IPS-18a (cell line): Measurements from ENCODE around the gene POLD3.
A peak's percentile ranks its signal among the peaks of the same experiment; 100 is the strongest.

ENCODE experiments used
- H3K27ac ChIP-seq: one replicate; pipeline ENCODE4 v1.5.1; 2013; ENCODE audit warnings: low read length
- H3K27me3 ChIP-seq: one replicate; pipeline ENCODE4 v1.6.1; 2013; ENCODE audit warnings: mild to moderate bottlenecking, low read length; ENCODE audit not compliant: control insufficient read depth, insufficient read depth
- H3K36me3 ChIP-seq: one replicate; pipeline ENCODE4 v1.6.1; 2013; ENCODE audit warnings: low read depth, low read length; ENCODE audit not compliant: control insufficient read depth
- H3K4me1 ChIP-seq: one replicate; pipeline ENCODE4 v1.6.1; 2013; ENCODE audit warnings: low read depth, low read length; ENCODE audit not compliant: control insufficient read depth
- H3K4me3 ChIP-seq: one replicate; pipeline ENCODE4 v1.5.1; 2013; ENCODE audit warnings: low read length
- H3K9ac ChIP-seq: one replicate; pipeline ENCODE4 v1.6.1; 2013; ENCODE audit warnings: mild to moderate bottlenecking, low read length, moderate library complexity
- H3K9me3 ChIP-seq: one replicate; pipeline ENCODE4 v1.6.1; 2013; ENCODE audit warnings: low read depth, low read length; ENCODE audit not compliant: control insufficient read depth

Gene POLD3

DNA sequence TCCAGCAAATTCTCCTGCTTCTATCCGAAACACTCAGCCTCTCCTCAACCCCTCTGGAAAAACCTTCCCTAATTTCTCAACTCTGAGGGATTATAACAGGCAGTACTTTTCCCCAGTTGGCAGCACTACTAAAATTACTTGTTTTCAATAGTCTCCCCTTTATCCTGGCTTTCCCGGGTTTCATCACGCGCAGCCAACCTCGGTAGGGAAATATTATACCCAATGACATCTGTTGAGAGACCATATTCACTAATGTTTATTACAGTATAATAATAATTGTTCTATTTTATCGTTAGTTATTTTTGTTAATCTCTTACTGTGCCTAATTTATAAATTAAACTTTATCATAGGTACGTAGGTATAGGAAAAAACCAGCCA, 330 bp upstream of the POLD3 start:
- peak overlapping the region; percentile 25 for H3K9ac ChIP-seq
- no peaks in the 10 kb centered on the region for H3K9me3 ChIP-seq
- H3K27ac ChIP-seq: no peak overlapping the region
- H3K4me1 ChIP-seq: peaks cover 5% of the 10 kb centered on the region
- no peaks in the 10 kb centered on the region for H3K27me3 ChIP-seq
- peak overlapping the region; percentile 100 for H3K4me3 ChIP-seq
- peaks cover 14% of the 10 kb centered on the region for H3K36me3 ChIP-seq

DNA sequence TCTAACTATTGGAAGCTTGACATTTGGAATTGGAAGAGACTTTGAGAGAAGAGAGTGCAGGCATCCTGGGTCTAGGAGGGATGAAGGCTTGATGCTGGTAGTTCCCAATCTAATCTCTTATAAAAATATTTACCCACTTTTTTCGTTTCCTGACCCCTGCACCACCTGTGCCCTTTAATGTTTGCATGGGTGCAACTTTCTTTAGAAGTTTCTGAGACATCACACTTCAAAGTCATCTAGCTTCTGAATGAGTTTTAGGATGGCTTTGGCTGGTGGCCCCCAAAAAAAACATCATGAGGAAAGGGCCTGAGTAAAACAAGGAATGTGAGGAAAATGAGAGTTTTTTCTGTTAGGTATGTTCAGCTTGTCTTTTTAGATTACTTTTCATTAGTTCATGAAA, 1.1 kb downstream of the POLD3 start:
- Histone ChIP-seq H3K4me3 (peak overlapping the region; percentile 100), H3K4me1 (peaks cover 5% of the 10 kb centered on the region), H3K9ac (peak overlapping the region; percentile 99), H3K27ac (peak overlapping the region; percentile 89), H3K27me3 (no peaks in the 10 kb centered on the region), H3K36me3 (peaks cover 20% of the 10 kb centered on the region), H3K9me3 (no peaks in the 10 kb centered on the region)

DNA sequence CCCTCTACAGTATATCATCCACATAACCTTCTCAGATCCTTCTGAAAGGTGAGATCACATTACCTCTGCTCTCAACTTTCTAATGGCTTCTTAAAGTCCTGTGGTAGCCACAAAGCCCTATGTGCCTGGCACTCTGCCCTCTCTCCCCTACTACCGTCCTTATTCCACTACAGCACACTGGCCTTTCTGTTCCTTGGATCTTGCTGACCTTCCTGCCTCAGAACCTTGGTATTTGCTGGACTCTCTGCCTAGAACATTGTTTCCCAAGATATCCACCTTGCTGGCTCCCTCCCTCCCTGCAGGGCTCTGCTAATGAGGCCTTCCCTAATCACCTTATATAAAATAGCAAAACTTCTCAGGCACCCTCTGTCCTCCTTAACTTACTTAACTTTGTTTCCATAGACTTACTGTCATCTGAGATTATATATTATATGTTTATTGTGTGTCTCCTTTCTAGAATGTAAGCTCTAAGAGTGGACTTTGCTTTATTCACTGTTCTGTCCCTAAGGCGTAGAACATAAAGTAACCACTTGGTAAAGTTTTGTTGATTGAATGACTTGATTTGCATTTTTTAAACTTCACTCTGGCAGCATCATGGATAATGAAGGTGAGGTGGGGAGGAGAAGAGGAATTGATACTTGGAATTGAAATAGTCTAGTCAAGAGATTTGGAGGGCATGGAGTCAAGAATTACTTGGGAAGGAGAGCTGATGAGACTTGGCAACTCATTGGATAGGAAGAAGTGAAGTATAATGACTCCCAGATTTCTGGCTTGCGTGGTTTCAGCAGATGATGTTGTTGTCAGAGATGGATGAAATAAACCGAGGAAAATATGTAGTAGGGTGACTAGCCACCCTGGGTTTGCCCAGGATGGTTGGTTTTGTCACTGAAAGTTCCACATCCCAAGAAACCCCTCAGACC, 10.5 kb downstream of the POLD3 start:
- no peaks in the 10 kb centered on the region for H3K9me3 ChIP-seq
- H3K4me1 ChIP-seq: no peaks in the 10 kb centered on the region
- no peak overlapping the region for H3K9ac ChIP-seq
- H3K36me3 ChIP-seq: peaks cover 30% of the 10 kb centered on the region
- H3K27me3 ChIP-seq: no peaks in the 10 kb centered on the region
- no peak overlapping the region for H3K27ac ChIP-seq
- no peak overlapping the region for H3K4me3 ChIP-seq

DNA sequence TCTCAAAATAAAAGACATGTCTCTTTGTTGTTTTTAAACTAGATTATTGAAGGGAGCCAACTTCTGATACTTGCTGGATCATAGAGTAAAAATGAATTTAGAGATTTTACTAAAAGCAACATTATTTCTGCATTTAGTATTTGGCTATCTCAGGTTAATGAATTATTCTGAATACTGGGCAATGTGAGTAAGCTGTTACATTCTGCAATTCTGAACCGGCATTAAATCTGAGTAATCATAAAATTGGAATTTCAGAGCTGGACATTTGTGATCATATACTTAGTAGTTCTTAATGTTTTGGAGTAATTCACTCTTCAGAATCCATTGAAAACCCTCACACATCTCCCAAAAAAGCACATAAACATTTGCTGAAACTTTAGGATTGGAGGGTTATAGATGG, 11.5 kb downstream of the POLD3 start:
- H3K27ac ChIP-seq: no peak overlapping the region
- no peaks in the 10 kb centered on the region for H3K9me3 ChIP-seq
- H3K4me3 ChIP-seq: no peak overlapping the region
- H3K4me1 ChIP-seq: no peaks in the 10 kb centered on the region
- peaks cover 34% of the 10 kb centered on the region for H3K36me3 ChIP-seq
- no peak overlapping the region for H3K9ac ChIP-seq
- no peaks in the 10 kb centered on the region for H3K27me3 ChIP-seq

DNA sequence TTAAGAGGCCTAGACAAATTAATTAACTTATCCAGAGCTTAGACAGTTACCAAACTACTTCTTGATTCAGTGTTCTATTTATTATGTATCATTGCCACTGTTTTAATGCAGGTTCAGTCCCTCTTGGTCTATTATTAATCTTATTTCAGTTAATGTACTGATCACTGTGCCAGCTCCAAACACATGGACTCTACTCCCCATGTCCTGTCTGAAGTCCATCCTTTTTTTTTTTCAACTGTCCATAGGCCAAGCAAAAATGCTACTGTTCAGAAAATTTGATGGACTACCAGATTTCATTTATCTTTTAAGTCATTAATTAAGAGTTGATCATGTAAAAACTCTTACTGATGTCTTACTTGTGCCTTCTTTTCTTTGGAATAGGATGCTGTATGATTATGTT, 11.9 kb downstream of the POLD3 start:
- no peak overlapping the region for H3K9ac ChIP-seq
- no peaks in the 10 kb centered on the region for H3K4me1 ChIP-seq
- H3K4me3 ChIP-seq: no peak overlapping the region
- H3K9me3 ChIP-seq: no peaks in the 10 kb centered on the region
- H3K36me3 ChIP-seq: peaks cover 35% of the 10 kb centered on the region
- H3K27ac ChIP-seq: no peak overlapping the region
- H3K27me3 ChIP-seq: no peaks in the 10 kb centered on the region

DNA sequence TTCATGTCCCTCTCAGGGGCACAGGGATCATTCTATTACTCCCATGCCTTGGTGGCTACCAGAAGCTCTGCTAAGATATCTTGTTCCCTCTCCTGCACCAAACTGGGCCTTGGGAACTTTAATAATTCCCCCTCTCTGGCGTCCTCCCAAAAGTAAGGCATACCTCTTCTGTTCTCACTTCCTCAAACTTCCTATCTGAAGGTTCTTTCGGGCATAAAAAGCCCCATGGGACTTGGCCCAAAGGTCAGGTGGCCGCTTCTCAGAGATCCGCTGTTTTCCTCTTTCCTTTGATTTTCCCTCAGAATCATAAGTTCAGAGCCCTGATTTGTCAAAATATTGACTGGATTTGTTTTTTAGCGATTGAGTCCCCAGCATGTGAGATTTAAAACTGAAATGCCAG, 13.0 kb downstream of the POLD3 start:
- H3K4me3 ChIP-seq: no peak overlapping the region
- H3K27ac ChIP-seq: no peak overlapping the region
- no peaks in the 10 kb centered on the region for H3K9me3 ChIP-seq
- H3K27me3 ChIP-seq: no peaks in the 10 kb centered on the region
- no peak overlapping the region for H3K9ac ChIP-seq
- no peaks in the 10 kb centered on the region for H3K4me1 ChIP-seq
- H3K36me3 ChIP-seq: peaks cover 38% of the 10 kb centered on the region

DNA sequence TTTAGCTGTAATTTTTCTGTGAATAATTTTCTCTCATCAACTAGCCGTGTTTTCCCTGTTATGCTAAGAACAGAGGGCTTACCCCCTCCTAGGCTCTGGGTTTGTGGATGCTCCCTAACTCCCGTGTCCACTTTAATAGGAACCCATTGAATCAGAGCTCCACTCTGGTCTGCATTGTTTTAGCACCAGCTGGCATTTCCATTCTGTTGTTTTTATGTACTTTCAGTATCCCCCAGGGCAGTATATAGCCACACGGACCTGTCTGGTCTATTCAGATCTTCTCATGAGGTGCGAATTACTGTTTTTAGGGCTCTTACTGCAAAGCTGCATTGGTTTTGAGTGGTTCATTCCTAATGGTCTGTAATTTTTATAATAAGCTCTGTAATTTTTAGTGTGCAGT, 16.0 kb downstream of the POLD3 start:
- Histone ChIP-seq H3K36me3 (peaks cover 54% of the 10 kb centered on the region), H3K27ac (no peak overlapping the region), H3K9me3 (no peaks in the 10 kb centered on the region), H3K9ac (no peak overlapping the region), H3K27me3 (no peaks in the 10 kb centered on the region), H3K4me1 (no peaks in the 10 kb centered on the region), H3K4me3 (no peak overlapping the region)

DNA sequence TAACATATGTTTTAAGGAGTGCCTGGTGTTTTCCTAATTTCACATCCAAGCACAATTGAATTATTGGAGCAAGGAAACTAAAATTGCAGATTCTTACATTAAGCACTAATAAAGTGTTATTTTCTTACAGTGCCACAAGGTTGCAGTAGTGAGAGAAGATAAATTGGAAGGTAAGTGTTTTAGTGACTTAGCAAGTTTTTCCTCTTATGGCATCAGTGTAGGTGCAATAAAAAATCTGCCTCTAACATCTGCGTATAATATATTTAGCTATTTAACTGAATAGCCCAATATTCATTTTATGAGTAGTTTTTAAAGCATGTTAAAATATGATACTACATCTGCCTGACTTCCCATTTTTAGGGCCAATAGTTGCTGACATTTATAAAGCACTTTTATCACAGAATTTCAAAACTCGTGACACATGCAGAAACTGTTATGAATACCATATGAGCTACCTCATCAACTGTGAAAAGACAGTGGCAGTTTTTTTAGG, 19.0 kb downstream of the POLD3 start:
- Histone ChIP-seq H3K27ac (no peak overlapping the region), H3K36me3 (peaks cover 47% of the 10 kb centered on the region), H3K9me3 (no peaks in the 10 kb centered on the region), H3K9ac (no peak overlapping the region), H3K27me3 (no peaks in the 10 kb centered on the region), H3K4me3 (no peak overlapping the region), H3K4me1 (no peaks in the 10 kb centered on the region)

DNA sequence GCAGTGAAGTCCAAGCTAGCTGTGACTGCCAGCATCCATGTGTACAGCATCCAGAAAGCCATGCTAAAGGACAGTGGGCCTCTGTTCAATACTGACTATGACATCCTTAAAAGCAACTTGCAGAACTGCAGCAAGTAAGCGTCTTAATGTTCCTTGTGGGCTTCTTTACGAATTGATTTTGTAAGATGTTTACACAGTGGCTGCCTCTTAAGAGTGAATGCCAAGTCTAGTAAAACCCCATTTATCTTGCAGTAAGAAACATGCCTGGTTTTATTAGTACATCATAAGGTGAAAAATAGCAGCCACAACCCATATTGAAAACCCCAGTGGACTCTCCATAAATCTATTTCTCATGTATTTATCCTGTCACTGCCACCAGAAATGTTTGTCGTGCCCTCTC, 20.5 kb downstream of the POLD3 start:
- Histone ChIP-seq H3K4me1 (no peaks in the 10 kb centered on the region), H3K9me3 (no peaks in the 10 kb centered on the region), H3K27ac (no peak overlapping the region), H3K9ac (no peak overlapping the region), H3K36me3 (peaks cover 53% of the 10 kb centered on the region), H3K4me3 (no peak overlapping the region), H3K27me3 (no peaks in the 10 kb centered on the region)

DNA sequence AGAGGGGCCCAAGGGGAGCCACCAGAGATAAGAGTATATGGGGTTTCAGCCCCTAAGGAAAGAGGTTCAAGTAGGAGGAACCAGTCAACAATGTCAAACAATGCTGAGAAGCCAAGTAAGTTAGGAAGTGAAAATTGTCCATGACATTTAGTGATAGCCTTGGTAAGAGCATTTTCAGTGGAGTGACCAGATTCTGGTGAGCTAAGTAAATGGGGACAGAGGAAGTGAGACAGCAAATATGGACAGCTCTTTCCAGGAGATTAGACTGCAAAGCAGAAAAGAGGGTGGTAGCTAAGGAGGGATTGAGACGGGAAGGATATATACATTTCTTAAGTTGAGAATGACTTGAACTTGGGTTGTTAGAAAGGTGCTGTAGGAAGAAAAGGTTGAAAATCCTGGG, 22.9 kb downstream of the POLD3 start:
- no peaks in the 10 kb centered on the region for H3K4me1 ChIP-seq
- no peak overlapping the region for H3K4me3 ChIP-seq
- H3K36me3 ChIP-seq: peaks cover 68% of the 10 kb centered on the region
- no peaks in the 10 kb centered on the region for H3K9me3 ChIP-seq
- no peak overlapping the region for H3K27ac ChIP-seq
- no peak overlapping the region for H3K9ac ChIP-seq
- H3K27me3 ChIP-seq: no peaks in the 10 kb centered on the region

DNA sequence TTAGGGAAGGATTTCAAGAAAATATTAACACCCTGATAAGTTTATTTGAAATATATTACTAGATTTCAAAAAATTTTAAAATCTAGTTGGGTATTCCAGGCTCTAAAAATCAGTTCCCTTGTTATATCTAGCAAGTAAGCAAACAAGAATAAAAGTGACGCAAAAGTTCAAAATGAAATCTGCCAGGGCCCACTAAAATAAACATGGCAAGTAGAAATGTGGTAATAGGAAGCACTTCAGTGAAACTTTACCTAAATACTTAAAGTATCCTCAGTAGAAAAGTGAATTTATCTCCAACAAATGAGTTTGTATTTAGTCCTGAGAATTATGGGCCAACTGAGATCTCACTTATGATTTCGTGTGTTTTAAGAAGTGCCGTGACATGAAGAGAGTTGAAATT, 23.6 kb downstream of the POLD3 start:
- peaks cover 73% of the 10 kb centered on the region for H3K36me3 ChIP-seq

DNA sequence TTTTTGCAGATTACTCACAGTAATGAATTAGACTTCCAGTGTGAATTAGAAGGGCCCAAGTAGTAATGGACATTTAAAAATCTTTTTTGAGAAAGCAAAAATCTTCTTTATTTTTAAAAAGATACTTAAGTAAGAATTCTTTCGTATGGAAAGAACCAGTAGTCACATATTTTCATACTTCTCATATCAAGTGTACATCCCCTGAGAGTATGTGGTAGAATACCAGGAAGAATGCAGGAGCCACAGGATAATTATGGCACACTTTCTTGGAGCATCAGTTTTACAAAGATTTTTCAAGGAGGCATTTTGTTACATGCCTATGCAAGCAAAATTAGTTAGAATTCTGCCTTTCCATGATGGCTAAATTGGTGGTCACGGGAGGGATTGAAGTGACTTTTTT, 28.1 kb downstream of the POLD3 start:
- Histone ChIP-seq H3K9me3 (no peaks in the 10 kb centered on the region), H3K36me3 (peaks cover 50% of the 10 kb centered on the region), H3K27me3 (no peaks in the 10 kb centered on the region), H3K9ac (no peak overlapping the region), H3K4me1 (no peaks in the 10 kb centered on the region), H3K27ac (no peak overlapping the region), H3K4me3 (no peak overlapping the region)

More for the DNA sequence above, 23.6 kb downstream of the POLD3 start:
- Histone ChIP-seq H3K27me3 (no peaks in the 10 kb centered on the region), H3K9ac (no peak overlapping the region), H3K4me1 (no peaks in the 10 kb centered on the region), H3K4me3 (no peak overlapping the region), H3K9me3 (no peaks in the 10 kb centered on the region), H3K27ac (no peak overlapping the region)
